DND-41 (cell line): Measurements from ENCODE around the gene TMEM266.

Experiments
- ATAC-seq: fragments of 200-7000 bp; cut with Tn5 transposase; 3 replicates; pipeline ENCODE4 v1.9.1; 2021; ENCODE audit warnings: low read depth; ENCODE audit not compliant: insufficient read depth
- DNase-seq: peaks from one replicate; pipeline ENCODE4 v3.0.0-alpha.2; 2020
- H2AFZ ChIP-seq: 2 replicates; pipeline ENCODE4 v1.6.0; 2012; ENCODE audit warnings: low read depth, low read length
- H3K27ac ChIP-seq: 2 replicates; pipeline ENCODE4 v1.5.1; 2012; ENCODE audit warnings: low read length, inconsistent platforms
- H3K27me3 ChIP-seq: fragments of 200-600 bp; sonication (generic); 2 replicates; pipeline ENCODE4 v1.6.0; 2012; ENCODE audit warnings: low read length, mild to moderate bottlenecking, inconsistent platforms; ENCODE audit not compliant: insufficient read depth, poor library complexity
- H3K36me3 ChIP-seq: 2 replicates; pipeline ENCODE4 v1.5.1; 2012; ENCODE audit warnings: low read length, inconsistent platforms; ENCODE audit not compliant: insufficient read depth
- H3K4me1 ChIP-seq: 2 replicates; pipeline ENCODE4 v1.5.1; 2012; ENCODE audit warnings: mild to moderate bottlenecking, low read length; ENCODE audit not compliant: insufficient read depth
- H3K4me2 ChIP-seq: 2 replicates; pipeline ENCODE4 v1.6.0; 2012; ENCODE audit warnings: mild to moderate bottlenecking, moderate library complexity, low read length, inconsistent platforms; ENCODE audit not compliant: insufficient read depth
- H3K4me3 ChIP-seq, 2 experiments: fragments of 200-600 bp in 1 of 2; shearing (Covaris generic) in 1 of 2; 2 replicates each; pipeline ENCODE4 v1.5.1; 2012 to 2016; ENCODE audit warnings: inconsistent platforms in 2 of 2, low read length in 2 of 2, mild to moderate bottlenecking in 2 of 2, low read depth in 1 of 2, moderate library complexity in 1 of 2
- H3K79me2 ChIP-seq: 2 replicates; pipeline ENCODE4 v1.6.0; 2012; ENCODE audit warnings: low read length, inconsistent platforms; ENCODE audit not compliant: insufficient read depth
- H3K9ac ChIP-seq: 2 replicates; pipeline ENCODE4 v1.6.0; 2012; ENCODE audit warnings: low read depth, mild to moderate bottlenecking, inconsistent platforms, low read length, moderate library complexity
- H3K9me3 ChIP-seq: 2 replicates; pipeline ENCODE4 v1.5.1; 2012; ENCODE audit warnings: low read length, moderate library complexity, mild to moderate bottlenecking, inconsistent platforms; ENCODE audit not compliant: insufficient read depth, severe bottlenecking
- H4K20me1 ChIP-seq: 2 replicates; pipeline ENCODE4 v1.6.0; 2012; ENCODE audit warnings: low read length; ENCODE audit not compliant: insufficient read depth
- EZH2 ChIP-seq: IDR thresholded peaks from 3 replicates; pipeline ENCODE4 v1.6.1; 2012; ENCODE audit warnings: borderline replicate concordance, low read depth, mild to moderate bottlenecking, moderate library complexity, low read length, inconsistent platforms; ENCODE audit not compliant: severe bottlenecking
- TF ChIP-seq, protein P1 (sequence below): IDR thresholded peaks from 2 replicates; pipeline ENCODE4 v1.5.1; 2012; ENCODE audit warnings: borderline replicate concordance, low read length, moderate library complexity, mild to moderate bottlenecking; ENCODE audit not compliant: poor library complexity, severe bottlenecking; ENCODE audit errors: extremely low read depth

The TMEM266 gene

DNA sequence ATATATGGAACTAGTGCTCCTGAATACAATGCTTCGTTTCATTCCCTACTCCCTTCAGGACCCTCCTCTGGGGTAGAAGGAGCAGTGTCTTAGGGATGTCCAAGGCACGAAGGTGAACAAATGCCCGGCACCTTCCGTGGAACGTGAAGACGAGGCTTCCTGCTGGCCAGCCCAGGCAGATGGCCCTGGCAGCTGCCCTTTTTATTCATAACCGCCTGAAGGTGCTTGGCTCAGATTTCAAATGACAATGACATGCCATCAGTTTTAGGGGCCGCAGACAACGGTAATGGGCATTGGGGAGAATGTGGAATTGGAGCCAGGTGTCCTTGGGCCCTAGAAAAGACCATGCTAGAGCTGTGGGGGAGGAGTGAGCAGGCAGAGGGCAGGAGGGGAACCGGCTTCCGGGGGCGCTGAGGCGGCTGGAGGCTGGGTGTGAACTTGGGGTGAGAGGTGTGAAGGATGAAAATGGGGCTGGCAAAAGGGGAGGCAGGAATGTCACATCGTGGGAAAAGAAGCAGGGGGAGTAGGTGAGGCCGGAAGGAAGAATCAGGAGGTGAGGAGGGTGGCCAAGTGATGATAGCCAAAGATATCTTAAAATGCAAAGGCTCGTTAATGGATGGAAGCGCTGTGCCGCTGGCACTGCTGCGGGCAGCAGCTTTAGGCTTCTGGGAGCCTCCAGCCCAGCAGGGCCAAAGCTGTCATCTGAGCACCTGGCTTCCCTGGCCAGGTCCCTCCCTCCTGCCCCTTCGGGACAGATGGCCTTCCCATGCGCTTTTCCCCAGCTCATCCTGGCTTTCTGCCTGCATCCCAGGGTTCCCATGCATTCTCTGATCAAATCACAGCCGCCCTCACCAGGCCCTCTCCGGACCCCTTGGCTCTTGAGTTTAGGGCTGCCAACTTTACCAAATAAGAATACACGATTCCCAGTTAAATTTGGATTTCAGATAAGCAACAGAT is 93.7 kb downstream of the TMEM266 start:
- TF ChIP-seq, protein P1, sequence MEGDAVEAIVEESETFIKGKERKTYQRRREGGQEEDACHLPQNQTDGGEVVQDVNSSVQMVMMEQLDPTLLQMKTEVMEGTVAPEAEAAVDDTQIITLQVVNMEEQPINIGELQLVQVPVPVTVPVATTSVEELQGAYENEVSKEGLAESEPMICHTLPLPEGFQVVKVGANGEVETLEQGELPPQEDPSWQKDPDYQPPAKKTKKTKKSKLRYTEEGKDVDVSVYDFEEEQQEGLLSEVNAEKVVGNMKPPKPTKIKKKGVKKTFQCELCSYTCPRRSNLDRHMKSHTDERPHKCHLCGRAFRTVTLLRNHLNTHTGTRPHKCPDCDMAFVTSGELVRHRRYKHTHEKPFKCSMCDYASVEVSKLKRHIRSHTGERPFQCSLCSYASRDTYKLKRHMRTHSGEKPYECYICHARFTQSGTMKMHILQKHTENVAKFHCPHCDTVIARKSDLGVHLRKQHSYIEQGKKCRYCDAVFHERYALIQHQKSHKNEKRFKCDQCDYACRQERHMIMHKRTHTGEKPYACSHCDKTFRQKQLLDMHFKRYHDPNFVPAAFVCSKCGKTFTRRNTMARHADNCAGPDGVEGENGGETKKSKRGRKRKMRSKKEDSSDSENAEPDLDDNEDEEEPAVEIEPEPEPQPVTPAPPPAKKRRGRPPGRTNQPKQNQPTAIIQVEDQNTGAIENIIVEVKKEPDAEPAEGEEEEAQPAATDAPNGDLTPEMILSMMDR: no peak
- no peak for TF ChIP-seq EZH2
- Histone ChIP-seq H3K4me3 (no peak overlapping the region), H3K27me3 (peaks cover 2% of the 10 kb centered on the region), H3K9ac (no peak overlapping the region), H3K4me1 (no peaks in the 10 kb centered on the region), H3K4me2 (no peak overlapping the region), H3K79me2 (no peaks in the 10 kb centered on the region), H4K20me1 (no peaks in the 10 kb centered on the region), H3K36me3 (no peaks in the 10 kb centered on the region), H3K9me3 (no peaks in the 10 kb centered on the region), H2AFZ (no peak overlapping the region), H3K27ac (no peak overlapping the region)
- ATAC-seq (no peak), DNase-seq (no peak)

DNA sequence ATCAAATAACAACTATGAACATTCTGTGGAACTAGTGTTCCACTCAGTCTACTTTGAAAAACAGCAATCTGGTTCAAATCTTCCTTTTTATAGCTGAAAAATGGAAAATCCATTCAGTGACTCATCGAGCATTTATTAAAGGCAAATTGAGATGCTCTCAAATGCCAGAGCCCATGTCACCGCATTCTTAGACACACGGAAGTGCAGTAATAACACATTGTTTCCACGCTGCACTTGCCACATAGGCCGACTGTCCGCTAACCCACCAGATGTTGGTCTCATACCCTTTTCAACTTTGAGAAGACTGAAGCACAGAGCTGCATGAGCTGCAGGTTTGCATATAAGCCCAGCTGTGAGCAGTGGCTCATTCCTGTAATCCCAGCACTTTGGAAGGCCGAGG is 95.9 kb downstream of the TMEM266 start:
- Histone ChIP-seq H2AFZ (no peak overlapping the region), H3K4me2 (no peak overlapping the region), H3K27ac (no peak overlapping the region)

DNA sequence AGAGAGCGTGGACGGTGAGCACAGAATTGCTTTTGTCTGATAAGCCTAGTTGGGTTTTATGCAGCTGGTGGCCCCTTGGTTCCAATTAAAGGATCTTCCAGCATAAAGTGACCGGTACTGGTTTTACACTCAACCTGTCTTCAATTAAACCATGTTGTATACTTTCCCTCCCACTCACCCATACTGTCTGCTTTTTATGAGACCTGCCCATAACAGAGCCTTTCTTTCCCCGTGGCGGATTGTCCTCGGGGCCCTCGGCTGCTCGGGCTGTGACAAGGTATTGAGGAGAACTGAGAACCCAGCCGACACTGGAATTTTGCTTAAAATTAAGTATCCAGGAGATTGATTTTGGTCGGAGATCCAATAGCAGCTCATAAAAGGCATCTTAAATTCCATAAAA is 98.4 kb downstream of the TMEM266 start:
- Histone ChIP-seq H3K9ac (no peak overlapping the region), H3K79me2 (no peaks in the 10 kb centered on the region), H3K27ac (no peak overlapping the region), H4K20me1 (no peaks in the 10 kb centered on the region), H3K36me3 (no peaks in the 10 kb centered on the region), H3K4me2 (no peak overlapping the region), H3K4me3 (no peak overlapping the region), H3K27me3 (no peaks in the 10 kb centered on the region), H3K4me1 (no peaks in the 10 kb centered on the region), H2AFZ (no peak overlapping the region), H3K9me3 (no peaks in the 10 kb centered on the region)
- TF ChIP-seq, protein P1: no peak
- TF ChIP-seq EZH2: no peak
- DNase-seq (no peak), ATAC-seq (no peak)

More for the DNA sequence above, 95.9 kb downstream of the TMEM266 start:
- no peaks in the 10 kb centered on the region for H4K20me1 ChIP-seq
- DNase-seq: no peak
- H3K27me3 ChIP-seq: no peaks in the 10 kb centered on the region
- ATAC-seq: no peak
- no peaks in the 10 kb centered on the region for H3K4me1 ChIP-seq
- H3K79me2 ChIP-seq: no peaks in the 10 kb centered on the region
- no peaks in the 10 kb centered on the region for H3K9me3 ChIP-seq
- TF ChIP-seq EZH2: no peak
- TF ChIP-seq, protein P1: no peak
- H3K36me3 ChIP-seq: no peaks in the 10 kb centered on the region
- no peak overlapping the region for H3K9ac ChIP-seq
- no peak overlapping the region for H3K4me3 ChIP-seq
